Astrocyte of the spinal cord (primary cell): ENCODE data around the gene KCP.
A peak's percentile ranks its signal among the peaks of the same experiment; 100 is the strongest.

ENCODE experiments used
- DNase-seq: peaks from one replicate; pipeline ENCODE4 v3.0.0; 2011; ENCODE audit warnings: low read depth, low spot score
- H3K4me3 ChIP-seq: 2 replicates; pipeline ENCODE4 v1.5.1; 2011; ENCODE audit warnings: low read depth, mild to moderate bottlenecking, low read length, moderate library complexity
- in situ Hi-C: cut with HindIII; loops from 2 replicates; pipeline ENCODE4 v1.10.0; 2017; ENCODE audit warnings: low sequenced_read_pairs
- TF ChIP-seq, protein P1 (sequence below): IDR thresholded peaks from 2 replicates; pipeline ENCODE4 v1.5.1; 2012; ENCODE audit warnings: low read depth, mild to moderate bottlenecking, low read length, inconsistent platforms

KCP gene

DNA sequence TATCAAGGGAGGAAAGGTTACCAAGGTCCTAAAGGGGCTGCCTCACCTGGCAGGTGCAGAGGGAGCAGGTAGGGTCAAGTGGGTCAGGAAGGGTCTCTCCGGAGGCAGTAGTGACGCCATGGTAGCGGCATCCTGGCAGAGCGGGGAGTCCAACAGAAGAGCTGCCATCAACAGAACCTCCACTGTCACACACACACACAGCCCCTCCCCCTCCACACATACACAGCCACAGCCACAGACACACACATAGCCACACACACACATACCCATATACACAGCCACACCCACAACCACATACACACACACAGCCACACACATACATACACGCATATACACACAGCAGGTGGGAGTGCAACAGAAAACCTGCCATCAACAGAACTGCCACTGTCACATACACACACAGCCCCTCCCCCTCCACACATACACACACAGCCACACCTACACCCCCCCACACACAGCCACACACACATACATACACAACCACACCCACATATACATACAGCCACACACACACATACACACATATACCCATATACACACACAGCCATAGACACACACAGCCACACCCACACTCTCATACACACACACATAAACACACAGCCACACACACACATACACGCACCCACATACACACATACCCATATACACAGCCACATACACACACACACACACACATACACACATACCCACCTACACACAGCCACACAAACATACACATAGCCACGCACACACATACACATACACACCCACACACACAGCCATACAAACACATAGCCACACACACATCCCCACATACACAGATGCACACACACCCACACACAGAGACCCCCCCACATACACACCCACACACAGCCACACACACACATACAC is 23.1 kb downstream of the KCP start:
- H3K4me3 ChIP-seq: no peak overlapping the region
- no peak for DNase-seq
- in situ Hi-C loops: no loop called here
- TF ChIP-seq, protein P1, sequence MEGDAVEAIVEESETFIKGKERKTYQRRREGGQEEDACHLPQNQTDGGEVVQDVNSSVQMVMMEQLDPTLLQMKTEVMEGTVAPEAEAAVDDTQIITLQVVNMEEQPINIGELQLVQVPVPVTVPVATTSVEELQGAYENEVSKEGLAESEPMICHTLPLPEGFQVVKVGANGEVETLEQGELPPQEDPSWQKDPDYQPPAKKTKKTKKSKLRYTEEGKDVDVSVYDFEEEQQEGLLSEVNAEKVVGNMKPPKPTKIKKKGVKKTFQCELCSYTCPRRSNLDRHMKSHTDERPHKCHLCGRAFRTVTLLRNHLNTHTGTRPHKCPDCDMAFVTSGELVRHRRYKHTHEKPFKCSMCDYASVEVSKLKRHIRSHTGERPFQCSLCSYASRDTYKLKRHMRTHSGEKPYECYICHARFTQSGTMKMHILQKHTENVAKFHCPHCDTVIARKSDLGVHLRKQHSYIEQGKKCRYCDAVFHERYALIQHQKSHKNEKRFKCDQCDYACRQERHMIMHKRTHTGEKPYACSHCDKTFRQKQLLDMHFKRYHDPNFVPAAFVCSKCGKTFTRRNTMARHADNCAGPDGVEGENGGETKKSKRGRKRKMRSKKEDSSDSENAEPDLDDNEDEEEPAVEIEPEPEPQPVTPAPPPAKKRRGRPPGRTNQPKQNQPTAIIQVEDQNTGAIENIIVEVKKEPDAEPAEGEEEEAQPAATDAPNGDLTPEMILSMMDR: no peak

DNA sequence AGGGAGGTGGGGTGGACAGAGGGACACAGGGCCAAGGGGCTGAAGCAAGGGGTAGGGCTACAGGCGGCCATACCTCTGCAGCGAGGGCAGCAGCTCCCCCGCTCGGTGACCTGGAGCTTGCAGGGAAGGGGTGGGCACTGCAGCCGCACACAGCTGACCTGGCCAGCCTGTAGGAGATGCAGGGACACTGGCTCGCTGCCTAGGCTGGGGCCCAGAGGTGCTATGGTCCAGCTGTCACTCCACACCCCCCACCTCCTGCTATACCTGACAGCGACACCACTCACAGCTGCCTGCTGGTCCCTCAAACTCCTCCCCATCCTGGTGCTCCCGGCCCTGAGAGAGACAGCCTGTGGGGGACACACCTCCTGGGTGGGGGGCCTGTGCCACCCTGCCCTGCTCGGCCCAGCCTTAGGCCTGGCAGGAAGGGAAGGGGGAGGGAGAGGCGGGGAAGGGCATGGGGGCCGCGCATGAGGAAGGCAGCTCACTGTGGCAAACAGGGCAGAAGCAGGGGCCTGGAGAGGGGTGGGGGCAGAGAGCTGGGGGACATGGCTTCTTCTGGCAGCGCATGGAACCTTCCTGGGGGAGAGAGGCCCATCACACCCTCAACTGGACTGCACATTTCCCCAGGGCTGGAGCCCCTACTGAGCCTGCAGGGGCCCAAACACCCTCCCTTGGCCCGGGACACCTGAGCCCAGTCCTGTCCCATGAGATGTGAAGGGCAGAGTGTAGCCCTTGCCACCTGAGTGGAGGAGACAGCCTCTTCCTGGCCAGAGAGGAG is 23.9 kb downstream of the KCP start:
- no peak overlapping the region for H3K4me3 ChIP-seq
- DNase-seq: no peak
- TF ChIP-seq, protein P1: no peak
- in situ Hi-C loops: no loop called here

DNA sequence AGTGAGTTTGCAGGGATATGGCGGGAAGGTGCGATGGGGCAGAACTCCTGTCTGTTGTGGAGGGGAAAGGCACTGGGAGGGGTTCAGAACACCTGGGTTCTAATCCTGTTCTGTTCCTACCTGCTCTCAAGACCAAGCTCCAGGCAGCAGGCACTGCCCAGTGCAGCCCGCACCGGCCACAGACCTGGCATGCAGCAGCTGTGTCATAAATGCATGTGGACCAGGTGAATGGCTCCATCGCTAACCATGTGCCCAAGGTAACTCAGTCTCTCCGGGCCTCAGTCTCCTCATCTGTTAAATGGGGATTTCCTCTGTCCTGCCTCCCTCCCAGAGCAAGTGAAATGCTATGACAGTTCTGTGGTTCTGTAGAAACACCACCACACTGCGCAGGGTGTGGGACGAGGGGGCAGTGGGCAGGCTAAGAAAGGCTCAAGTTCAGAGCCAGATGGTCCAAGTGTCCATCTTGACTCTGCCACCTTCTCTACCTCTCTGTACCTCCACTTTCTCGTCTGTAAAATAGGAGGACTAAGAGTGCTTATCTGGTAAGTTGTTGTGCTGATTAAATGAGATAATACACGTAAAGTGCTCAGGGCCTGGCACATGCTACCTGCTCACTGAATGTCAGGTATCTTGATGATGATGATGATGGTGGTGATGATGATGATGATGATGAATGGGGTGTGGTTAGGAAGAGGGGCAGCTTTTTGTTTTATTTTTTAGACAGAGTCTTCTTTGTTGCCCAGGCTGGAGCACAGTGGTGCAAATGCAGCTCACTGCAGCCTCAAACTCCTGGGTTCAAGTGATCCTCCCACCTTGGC is 24.9 kb downstream of the KCP start:
- in situ Hi-C loops: no loop called here
- TF ChIP-seq, protein P1: no peak
- H3K4me3 ChIP-seq: no peak overlapping the region
- DNase-seq: no peak

DNA sequence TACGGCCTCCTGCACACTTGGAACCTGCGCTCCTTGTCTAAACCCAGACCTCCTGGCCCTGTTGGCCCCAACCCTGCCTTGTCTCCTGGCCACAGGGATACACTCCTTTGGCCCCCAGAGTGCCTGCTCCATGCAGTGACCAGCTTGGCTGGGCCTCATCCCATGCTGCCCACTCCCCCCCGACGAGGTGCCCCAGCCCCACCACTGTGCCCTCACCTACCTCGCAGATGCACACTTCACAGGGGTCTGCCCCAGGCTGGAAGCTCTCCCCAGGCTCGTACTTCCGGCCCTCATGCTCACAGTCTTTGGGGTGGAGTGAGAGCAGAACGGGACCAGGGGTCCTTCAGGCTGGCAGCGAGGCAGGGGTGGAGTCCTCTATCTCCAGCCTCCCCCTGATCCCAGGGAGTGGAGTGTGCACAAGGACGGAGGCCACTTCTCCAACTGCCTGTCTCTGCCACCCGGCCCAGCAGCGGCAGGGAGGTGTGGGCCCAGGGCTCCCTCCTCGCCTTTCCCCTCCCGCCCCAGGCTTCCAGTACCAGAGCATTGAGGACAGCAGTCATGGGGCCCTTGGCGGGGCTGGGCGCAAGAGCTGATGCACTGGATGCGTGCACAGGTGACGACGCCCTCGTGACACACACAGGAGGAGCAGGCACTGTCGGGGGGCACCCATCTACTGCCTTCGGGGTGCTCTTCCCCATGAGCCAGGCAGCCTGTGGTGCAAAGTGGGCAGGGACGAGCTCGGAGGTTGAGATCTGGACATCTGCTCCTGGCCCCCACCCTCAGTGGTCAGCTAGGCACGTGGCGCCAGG is 25.7 kb downstream of the KCP start:
- no peak overlapping the region for H3K4me3 ChIP-seq
- in situ Hi-C loops: no loop called here
- DNase-seq: no peak
- TF ChIP-seq, protein P1: no peak

DNA sequence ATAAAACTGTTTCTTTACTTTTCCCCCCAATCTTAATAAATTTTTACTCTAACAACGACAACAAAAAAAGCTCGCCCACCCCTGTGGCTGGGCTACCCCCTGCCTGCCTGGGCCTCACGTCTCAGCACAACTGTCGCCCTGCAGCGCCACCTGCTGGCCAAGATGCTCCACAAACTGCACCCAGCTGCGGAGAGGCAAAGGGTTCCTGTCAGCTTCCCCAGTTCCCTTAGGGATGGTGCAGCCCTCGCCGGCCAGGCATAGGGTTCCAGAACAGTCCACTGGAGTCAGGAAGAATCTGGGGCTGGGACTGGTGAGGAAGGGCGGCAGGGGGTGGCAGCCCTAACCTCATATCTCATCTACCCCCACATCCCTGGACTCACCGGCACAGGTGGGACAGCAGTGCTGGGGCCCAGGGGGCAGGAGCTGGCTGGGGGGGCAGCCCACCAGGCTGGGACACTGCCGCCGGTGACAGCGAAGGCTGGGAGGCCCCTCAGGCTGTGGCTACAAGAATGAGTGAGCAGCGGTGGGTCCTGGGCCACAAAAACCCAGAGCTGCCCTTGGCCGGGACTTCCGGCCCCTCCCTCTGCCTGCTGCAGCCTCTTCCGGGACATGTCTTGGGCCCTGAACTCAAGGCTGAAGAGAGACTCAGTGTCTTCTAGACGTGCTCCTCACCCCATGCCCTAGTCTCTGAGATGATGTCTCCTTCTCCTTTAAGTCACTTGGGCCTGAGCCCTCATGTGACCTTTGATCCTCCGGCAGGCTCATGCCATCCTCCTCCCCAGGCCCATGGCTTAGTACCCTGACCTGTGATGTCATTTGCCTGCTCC is 26.7 kb downstream of the KCP start:
- TF ChIP-seq, protein P1: peak; percentile 91
- no peak overlapping the region for H3K4me3 ChIP-seq
- DNase-seq: peak; percentile 61
- in situ Hi-C loops: no loop called here
